Nephron (organoid): ENCODE results near the gene KRT3.

Experiments
- H3K27ac Mint-ChIP-seq, 3 experiments: 2 replicates each; pipeline ENCODE4 v1.8.0; 2020; ENCODE audit warnings: mixed read lengths in 3 of 3, mild to moderate bottlenecking in 2 of 3, moderate library complexity in 1 of 3
- H3K27me3 Mint-ChIP-seq: 2 replicates; pipeline ENCODE4 v1.8.0; 2021; ENCODE audit warnings: low read depth, mild to moderate bottlenecking, moderate library complexity, mixed read lengths
- H3K36me3 Mint-ChIP-seq: 2 replicates; pipeline ENCODE4 v1.8.0; 2020; ENCODE audit warnings: low read depth, mixed read lengths
- H3K4me1 Mint-ChIP-seq: 2 replicates; pipeline ENCODE4 v1.8.0; 2020; ENCODE audit warnings: mixed read lengths
- H3K4me3 Mint-ChIP-seq, 3 experiments: 2 replicates each; pipeline ENCODE4 v1.8.0; 2020; ENCODE audit warnings: mild to moderate bottlenecking in 3 of 3, mixed read lengths in 3 of 3, moderate library complexity in 2 of 3
- H3K9me3 Mint-ChIP-seq: 2 replicates; pipeline ENCODE4 v1.8.0; 2020; ENCODE audit warnings: mixed read lengths
- TF ChIP-seq, protein P1 (sequence below), 3 experiments: fragments of 200-600 bp; sonication (generic); IDR thresholded peaks; one replicate each; pipeline ENCODE4 v1.5.0; 2021; ENCODE audit warnings: antibody characterized with exemption in 3 of 3; ENCODE audit not compliant: unreplicated experiment in 3 of 3

Gene KRT3

GRCh38 chr12:52749827-52750226, 46.1 kb downstream of the KRT3 start:
- peaks cover 54% of the 10 kb centered on the region for H3K27me3 Mint-ChIP-seq

GRCh38 chr12:52748578-52748977, 47.3 kb downstream of the KRT3 start:
- no peak overlapping the region for H3K4me3 Mint-ChIP-seq
- no peaks in the 10 kb centered on the region for H3K36me3 Mint-ChIP-seq
- no peaks in the 10 kb centered on the region for H3K9me3 Mint-ChIP-seq
- TF ChIP-seq, protein P1, sequence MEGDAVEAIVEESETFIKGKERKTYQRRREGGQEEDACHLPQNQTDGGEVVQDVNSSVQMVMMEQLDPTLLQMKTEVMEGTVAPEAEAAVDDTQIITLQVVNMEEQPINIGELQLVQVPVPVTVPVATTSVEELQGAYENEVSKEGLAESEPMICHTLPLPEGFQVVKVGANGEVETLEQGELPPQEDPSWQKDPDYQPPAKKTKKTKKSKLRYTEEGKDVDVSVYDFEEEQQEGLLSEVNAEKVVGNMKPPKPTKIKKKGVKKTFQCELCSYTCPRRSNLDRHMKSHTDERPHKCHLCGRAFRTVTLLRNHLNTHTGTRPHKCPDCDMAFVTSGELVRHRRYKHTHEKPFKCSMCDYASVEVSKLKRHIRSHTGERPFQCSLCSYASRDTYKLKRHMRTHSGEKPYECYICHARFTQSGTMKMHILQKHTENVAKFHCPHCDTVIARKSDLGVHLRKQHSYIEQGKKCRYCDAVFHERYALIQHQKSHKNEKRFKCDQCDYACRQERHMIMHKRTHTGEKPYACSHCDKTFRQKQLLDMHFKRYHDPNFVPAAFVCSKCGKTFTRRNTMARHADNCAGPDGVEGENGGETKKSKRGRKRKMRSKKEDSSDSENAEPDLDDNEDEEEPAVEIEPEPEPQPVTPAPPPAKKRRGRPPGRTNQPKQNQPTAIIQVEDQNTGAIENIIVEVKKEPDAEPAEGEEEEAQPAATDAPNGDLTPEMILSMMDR (IDR thresholded peaks at IDR 0.05; ENCODE audit: unreplicated experiment in 3 of 3) = no peak
- peaks cover 64% of the 10 kb centered on the region for H3K27me3 Mint-ChIP-seq
- H3K4me1 Mint-ChIP-seq = no peaks in the 10 kb centered on the region
- H3K27ac Mint-ChIP-seq = no peak overlapping the region

More at GRCh38 chr12:52749827-52750226, 46.1 kb downstream of the KRT3 start:
- H3K4me3 Mint-ChIP-seq = no peak overlapping the region
- TF ChIP-seq, protein P1 (IDR thresholded peaks at IDR 0.05; ENCODE audit: unreplicated experiment in 3 of 3) = no peak
- no peaks in the 10 kb centered on the region for H3K36me3 Mint-ChIP-seq
- no peaks in the 10 kb centered on the region for H3K9me3 Mint-ChIP-seq
- no peaks in the 10 kb centered on the region for H3K4me1 Mint-ChIP-seq
- no peak overlapping the region for H3K27ac Mint-ChIP-seq

DNA sequence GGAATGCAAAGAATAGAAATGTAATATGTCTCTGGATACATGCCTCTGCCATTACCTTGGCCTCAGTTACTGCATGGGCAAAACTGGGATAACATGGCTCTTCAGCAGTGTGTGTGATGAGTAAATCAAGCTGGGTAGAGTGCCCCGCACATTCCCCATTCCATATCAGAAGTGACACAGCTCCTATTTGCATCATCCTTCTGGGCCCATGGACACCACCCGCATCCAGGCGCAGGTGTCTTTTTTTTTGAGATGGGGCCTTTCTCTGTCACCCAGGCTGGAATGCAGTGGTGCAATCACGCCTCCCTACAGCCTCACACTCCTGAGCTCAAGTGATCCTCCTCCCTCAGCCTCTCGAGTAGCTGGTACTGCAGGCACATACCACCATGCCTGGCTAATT, 50.4 kb downstream of the KRT3 start:
- Mint-ChIP-seq H3K9me3 (no peaks in the 10 kb centered on the region), H3K36me3 (no peaks in the 10 kb centered on the region), H3K4me3 (no peak overlapping the region), H3K4me1 (no peaks in the 10 kb centered on the region), H3K27ac (no peak overlapping the region), H3K27me3 (peaks cover 56% of the 10 kb centered on the region)
- TF ChIP-seq, protein P1 (IDR thresholded peaks at IDR 0.05; ENCODE audit: unreplicated experiment in 3 of 3) = no peak

DNA sequence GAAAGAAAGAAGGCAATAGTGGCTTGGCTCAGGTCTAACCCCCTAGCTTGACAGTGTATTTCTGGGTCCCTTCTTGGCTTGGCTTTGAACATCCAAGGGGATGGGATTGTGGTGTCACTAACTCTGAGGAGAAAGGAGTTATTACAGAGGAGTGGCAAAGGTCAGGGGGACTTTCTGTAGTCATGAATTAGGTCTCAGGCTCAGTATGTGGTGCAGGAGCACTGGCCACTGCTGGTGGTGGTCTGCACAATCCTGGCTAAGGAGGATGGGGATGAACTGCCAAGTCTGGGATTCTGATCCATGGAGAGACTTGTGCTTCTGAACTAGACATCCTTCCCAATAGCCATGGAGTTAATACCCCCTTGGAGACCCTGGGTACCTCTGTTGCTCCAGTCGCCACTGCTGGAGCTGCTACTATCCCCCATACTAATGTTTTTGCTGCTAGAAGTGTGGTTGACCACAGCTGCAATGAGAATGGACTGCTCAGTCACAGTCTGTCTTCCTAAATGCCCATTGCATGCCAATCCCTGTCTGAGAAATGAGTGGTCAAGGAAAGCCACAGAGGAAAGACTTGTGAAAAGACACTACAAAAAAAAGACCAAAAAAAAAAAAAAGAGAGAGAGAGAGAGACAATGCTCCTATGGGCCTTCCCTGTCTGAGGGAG, 51.3 kb downstream of the KRT3 start:
- TF ChIP-seq, protein P1 (IDR thresholded peaks at IDR 0.05; ENCODE audit: unreplicated experiment in 3 of 3) = no peak
- Mint-ChIP-seq H3K36me3 (no peaks in the 10 kb centered on the region), H3K4me1 (no peaks in the 10 kb centered on the region), H3K9me3 (no peaks in the 10 kb centered on the region), H3K27me3 (peaks cover 52% of the 10 kb centered on the region), H3K4me3 (no peak overlapping the region), H3K27ac (no peak overlapping the region)

DNA sequence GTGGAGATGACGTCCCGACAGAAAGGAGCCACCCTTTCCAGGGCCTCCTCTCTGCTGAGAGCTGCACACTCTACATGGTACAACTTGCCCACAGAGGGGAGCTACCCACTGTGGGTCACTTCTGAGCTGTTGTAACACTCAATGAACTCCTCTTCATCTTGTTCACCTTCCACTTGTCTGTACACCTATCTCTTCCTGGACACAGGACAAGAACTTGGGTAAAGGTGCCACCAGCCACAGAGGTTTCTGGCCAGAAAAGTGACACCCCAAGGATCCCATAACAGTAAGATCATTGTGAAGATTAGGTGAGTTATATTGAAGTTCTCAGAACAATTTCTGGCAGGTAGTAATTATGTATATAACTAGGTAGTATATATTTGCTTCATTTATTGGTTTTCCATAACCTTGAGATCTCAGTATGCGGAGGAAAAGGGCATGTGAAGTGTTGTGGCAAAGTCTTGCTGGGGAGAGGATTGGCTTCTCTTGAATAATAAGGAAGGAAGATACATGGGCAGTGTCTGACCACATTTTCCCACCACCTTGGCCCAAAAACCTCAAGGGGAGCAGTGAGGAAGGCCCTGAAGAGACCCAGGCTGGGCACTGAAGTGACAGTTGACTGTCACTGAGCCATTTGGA, 53.0 kb downstream of the KRT3 start:
- Mint-ChIP-seq H3K27me3 (peaks cover 47% of the 10 kb centered on the region), H3K27ac (no peak overlapping the region), H3K9me3 (no peaks in the 10 kb centered on the region), H3K4me3 (no peak overlapping the region), H3K36me3 (no peaks in the 10 kb centered on the region), H3K4me1 (no peaks in the 10 kb centered on the region)
- TF ChIP-seq, protein P1 (IDR thresholded peaks at IDR 0.05; ENCODE audit: unreplicated experiment in 3 of 3) = no peak

DNA sequence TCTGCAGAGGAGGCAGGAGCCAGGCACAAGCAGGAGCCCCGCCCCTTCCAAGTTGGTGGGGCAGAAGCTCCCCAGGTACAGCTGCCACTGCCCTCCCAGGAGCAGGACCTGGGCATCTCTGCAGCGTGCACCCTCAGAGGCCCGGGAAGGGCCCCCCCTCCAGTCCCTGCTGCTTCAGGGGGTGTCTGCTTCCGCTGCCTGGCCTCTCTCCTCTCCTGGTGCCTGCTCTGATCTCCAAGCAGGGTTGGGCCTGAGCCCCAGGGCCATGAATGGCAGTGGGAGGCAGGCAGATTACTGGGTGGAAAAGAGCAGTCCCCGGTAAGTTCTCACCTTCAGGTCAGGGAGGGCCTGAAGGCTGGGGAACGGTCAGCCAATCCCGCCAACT, 53.7 kb downstream of the KRT3 start:
- TF ChIP-seq, protein P1 (IDR thresholded peaks at IDR 0.05; ENCODE audit: unreplicated experiment in 3 of 3) = no peak
- H3K36me3 Mint-ChIP-seq = no peaks in the 10 kb centered on the region
- H3K27me3 Mint-ChIP-seq = peaks cover 47% of the 10 kb centered on the region
- no peak overlapping the region for H3K4me3 Mint-ChIP-seq
- H3K9me3 Mint-ChIP-seq = no peaks in the 10 kb centered on the region
- no peak overlapping the region for H3K27ac Mint-ChIP-seq
- no peaks in the 10 kb centered on the region for H3K4me1 Mint-ChIP-seq
